ENCODE results near the gene SRSF4.

Gene SRSF4

DNA sequence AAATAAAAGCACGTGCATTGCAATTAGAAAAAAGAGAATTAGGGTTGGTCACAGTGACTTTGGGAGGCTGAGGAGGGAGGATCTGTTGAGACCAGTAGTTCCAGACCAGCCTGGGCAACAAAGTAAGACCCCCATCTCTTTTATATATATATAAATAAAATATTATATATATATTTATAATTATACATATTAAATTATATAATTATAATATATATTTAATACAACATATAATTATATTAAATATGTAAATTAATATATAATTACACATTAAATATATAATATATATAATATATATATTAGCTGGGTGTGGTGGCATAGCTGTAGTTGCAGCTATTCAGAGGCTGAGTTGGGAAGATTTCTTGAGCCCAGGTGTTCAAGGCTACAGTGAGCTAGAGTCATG is 81.2 kb downstream of the SRSF4 start:
- no peak for FAIRE-seq
- no peak for TF ChIP-seq TAF1 (IDR thresholded peaks at IDR 0.05; ENCODE audit: borderline replicate concordance, low read depth, low read length)
- no peak for TF ChIP-seq POLR2AphosphoS5 (IDR thresholded peaks at IDR 0.05; ENCODE audit: low read depth, low read length)
- no peak for TF ChIP-seq POLR2A (IDR thresholded peaks at IDR 0.05; ENCODE audit: low read depth, low read length)
- DNase-seq (ENCODE audit: insufficient read length) = no peak

- DNase-seq (ENCODE audit: insufficient read length) = no peak
- TF ChIP-seq POLR2A (IDR thresholded peaks at IDR 0.05; ENCODE audit: low read depth, low read length) (no peak), TAF1 (IDR thresholded peaks at IDR 0.05; ENCODE audit: borderline replicate concordance, low read depth, low read length) (no peak), POLR2AphosphoS5 (IDR thresholded peaks at IDR 0.05; ENCODE audit: low read depth, low read length) (no peak)
- no peak for FAIRE-seq
Observed at GRCh38 chr1:29099286-29099685, 82.4 kb downstream of the SRSF4 start.

Data from GM12892 (cell line).